Fibroblast of mammary gland (primary cell): Measurements from ENCODE around the gene IFITM2.

ENCODE experiments used
- DNase-seq: peaks from one replicate; pipeline ENCODE4 v3.0.0-alpha.2; 2010; ENCODE audit warnings: low read depth
- H3K4me3 ChIP-seq: 2 replicates; pipeline ENCODE4 v1.5.1; 2011; ENCODE audit warnings: low read depth, mild to moderate bottlenecking, low read length, moderate library complexity; ENCODE audit not compliant: control insufficient read depth
- TF ChIP-seq, protein P1 (sequence below): conservative IDR thresholded peaks from 2 replicates; pipeline ENCODE4 v1.5.1; 2011; ENCODE audit warnings: low read depth, low read length, inconsistent platforms; ENCODE audit not compliant: control insufficient read depth, insufficient read depth

Gene IFITM2

DNA sequence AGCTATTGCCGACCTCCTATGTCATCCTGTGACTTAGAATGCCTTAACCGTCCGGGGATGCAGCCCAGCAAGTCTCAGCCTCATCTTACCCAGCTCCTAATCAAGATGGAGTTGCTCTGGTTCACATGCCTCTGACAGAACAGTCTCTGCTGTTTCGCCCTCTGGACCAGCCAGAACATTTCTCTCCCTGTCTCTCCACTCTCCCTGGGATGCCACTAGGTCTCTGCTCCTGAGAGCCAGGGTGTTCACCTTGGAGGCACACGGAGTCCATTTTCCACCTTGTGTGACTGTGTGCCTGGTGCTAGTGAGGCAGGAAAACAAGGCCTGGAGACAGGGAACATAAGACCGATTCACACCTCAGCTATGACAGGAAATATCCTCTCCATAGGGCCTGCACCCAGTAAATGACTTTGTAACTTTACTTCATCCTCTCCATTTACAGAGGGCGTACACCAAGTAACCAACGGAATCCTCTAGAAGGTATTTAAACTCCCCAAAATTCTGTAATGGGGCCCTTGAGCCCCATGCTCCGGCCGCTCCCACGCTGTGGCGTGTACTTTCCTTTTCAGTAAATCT lies 44.9 kb downstream of the IFITM2 start:
- no peak for DNase-seq
- H3K4me3 ChIP-seq: no peak overlapping the region
- TF ChIP-seq, protein P1, sequence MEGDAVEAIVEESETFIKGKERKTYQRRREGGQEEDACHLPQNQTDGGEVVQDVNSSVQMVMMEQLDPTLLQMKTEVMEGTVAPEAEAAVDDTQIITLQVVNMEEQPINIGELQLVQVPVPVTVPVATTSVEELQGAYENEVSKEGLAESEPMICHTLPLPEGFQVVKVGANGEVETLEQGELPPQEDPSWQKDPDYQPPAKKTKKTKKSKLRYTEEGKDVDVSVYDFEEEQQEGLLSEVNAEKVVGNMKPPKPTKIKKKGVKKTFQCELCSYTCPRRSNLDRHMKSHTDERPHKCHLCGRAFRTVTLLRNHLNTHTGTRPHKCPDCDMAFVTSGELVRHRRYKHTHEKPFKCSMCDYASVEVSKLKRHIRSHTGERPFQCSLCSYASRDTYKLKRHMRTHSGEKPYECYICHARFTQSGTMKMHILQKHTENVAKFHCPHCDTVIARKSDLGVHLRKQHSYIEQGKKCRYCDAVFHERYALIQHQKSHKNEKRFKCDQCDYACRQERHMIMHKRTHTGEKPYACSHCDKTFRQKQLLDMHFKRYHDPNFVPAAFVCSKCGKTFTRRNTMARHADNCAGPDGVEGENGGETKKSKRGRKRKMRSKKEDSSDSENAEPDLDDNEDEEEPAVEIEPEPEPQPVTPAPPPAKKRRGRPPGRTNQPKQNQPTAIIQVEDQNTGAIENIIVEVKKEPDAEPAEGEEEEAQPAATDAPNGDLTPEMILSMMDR: no peak

DNA sequence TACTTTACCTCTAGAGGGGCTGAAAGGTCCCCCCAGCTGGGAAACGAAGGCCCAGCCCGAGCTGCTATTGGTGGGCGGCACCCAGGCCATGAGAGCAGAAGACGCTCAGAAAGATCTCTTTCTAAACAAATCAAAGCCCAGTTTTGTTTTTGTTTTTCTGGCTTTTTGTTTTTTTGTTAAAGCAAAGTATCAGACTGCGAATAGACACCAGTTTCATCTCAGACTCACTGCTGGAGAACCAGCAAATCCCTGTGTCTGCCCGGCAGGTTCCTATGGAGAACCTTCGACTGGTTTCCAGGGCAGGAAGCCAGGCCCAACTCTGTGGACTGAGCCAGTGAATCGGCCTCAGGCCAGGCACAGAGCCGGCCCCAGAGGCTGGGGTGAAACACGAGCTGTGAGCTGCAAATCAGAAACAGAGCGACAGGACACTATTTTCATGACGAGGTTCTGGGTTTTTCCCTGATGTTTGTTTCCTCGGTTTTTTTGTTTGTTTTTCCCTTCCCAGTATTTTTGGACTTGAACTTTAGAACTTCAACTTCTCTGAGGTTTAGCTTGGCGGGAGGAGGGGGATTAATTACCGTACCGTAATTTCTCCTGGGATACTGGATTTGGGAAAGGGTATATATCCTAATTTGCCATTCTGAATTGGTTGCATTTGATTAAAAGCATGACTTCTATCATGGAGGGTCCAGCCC lies 45.7 kb downstream of the IFITM2 start:
- no peak overlapping the region for H3K4me3 ChIP-seq
- TF ChIP-seq, protein P1: no peak
- peak; percentile 87 for DNase-seq

DNA sequence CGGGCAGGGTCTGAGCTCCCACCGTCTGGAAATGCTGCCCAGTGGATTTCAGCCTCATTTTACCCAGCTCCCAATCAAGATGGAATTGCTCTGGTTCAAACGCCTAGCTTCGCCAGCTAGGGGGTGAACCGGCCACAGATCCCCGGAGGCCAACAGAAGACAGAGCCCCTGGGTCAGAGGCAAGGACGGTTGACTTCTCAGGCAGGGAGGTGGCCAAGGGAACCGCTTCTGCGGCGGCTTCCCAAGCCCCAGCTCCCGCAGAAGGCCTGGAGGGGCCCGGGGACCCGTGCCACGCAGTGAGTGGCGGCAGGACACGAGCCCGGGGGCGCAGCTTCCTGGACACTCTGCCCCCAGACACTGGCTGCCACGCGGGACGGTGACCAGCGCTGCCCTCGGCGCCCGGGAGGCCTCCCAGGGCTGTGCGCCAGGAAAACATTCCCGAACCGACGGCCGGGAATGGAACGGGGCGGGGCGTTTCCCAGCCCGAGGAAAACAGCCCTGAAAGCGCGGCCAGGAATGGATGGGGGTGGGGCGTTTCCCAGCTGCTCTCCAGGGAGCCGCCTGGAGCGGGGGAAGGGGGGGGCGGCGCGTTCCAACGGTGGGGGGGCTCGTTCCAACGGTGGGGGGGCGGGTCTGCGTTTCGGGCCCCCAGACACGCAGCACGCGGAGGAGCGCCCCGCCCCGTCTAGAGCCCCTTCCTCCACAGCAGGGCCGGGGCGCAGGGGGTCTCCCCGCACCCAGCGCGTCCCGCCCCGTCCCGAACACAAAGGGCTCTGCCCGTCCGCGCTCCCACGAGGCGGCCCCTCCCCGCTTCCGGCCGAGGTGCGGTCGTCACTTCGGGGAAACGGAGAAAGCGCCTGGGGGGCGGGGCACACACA lies 48.2 kb downstream of the IFITM2 start:
- TF ChIP-seq, protein P1: no peak
- peak; percentile 92 for DNase-seq
- peak overlapping the region; percentile 26 for H3K4me3 ChIP-seq

DNA sequence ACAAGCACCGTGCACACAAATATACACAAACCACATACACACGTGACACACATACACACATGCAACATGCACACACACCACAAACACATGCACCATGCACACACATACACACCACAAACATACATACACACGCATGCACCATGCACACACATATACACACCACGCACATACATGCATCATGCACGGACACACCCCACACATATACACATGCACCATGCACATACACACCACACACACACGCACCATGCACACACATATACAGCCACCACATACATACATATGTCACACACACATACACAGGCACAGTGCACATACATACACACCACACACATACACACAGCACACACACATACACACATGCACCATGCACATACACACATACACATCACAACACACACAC lies 49.0 kb downstream of the IFITM2 start:
- TF ChIP-seq, protein P1: no peak
- no peak overlapping the region for H3K4me3 ChIP-seq
- no peak for DNase-seq

DNA sequence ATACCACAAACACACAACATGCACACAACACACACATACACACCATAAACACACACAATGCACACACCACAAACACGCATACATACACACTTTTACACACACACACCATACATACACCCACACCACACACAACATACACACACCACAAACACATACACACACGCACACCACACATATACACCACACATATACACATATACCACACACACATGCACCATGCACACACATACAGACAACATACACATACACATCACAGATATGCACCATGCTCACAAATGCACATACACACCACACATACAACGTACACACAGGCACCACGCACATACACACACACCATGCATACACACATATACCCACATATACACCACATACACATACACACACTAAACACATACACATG lies 50.0 kb downstream of the IFITM2 start:
- no peak for DNase-seq
- TF ChIP-seq, protein P1: no peak
- no peak overlapping the region for H3K4me3 ChIP-seq

DNA sequence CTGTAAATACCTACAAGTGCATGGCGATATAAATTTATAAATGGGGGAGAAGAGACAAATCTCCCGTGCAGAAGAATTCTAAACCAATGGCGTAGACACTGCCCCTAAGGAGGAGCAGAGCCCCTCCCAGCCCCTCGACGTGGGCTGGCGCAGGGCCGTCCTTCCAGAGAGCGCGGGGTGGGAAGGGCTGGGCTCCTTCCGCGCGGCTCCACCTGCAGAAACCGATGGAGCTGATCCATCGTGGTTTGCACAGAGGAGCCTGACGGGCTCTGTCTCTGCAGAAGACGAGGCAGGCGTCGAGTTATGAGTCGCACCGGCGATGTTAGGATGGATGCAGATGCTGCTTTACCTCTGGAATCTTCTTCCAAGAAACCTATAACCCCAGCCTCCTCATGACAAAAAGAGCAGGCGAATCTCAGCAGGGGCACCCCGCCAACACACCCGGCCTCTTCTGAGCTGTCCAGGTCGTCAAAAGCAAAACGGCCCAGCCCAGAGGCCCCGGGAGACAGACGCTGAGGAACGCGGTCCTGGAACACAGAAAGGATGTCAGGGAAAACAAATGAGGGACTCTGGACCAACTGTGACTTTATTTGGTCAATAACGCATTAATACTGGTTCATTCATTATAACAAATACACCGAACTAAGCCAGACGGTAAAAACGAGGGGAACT lies 50.6 kb downstream of the IFITM2 start:
- TF ChIP-seq, protein P1: no peak
- DNase-seq: no peak
- H3K4me3 ChIP-seq: no peak overlapping the region
